ENCODE measurements around the gene REC8. TPM values are rescaled to one million over a fixed set of nuclear protein-coding genes. Genes with fewer than 3 reads are reported as not detected.

Gene REC8
- total and polyA plus RNA-seq, 2 of the 13 experiments (the other 11 are each of a cell fraction or from before 2014, with no cell fraction given) = 3.4 to 14.7 TPM

- TF ChIP-seq ATF3 (CRISPR knock-in tag; IDR thresholded peaks at IDR 0.05) = peak; percentile 93
- TF ChIP-seq, protein P1, sequence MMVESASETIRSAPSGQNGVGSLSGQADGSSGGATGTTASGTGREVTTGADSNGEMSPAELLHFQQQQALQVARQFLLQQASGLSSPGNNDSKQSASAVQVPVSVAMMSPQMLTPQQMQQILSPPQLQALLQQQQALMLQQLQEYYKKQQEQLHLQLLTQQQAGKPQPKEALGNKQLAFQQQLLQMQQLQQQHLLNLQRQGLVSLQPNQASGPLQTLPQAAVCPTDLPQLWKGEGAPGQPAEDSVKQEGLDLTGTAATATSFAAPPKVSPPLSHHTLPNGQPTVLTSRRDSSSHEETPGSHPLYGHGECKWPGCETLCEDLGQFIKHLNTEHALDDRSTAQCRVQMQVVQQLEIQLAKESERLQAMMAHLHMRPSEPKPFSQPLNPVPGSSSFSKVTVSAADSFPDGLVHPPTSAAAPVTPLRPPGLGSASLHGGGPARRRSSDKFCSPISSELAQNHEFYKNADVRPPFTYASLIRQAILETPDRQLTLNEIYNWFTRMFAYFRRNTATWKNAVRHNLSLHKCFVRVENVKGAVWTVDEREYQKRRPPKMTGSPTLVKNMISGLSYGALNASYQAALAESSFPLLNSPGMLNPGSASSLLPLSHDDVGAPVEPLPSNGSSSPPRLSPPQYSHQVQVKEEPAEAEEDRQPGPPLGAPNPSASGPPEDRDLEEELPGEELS (CRISPR knock-in tag; IDR thresholded peaks at IDR 0.05) = peak; percentile 90
- TF ChIP-seq RBM39 (IDR thresholded peaks at IDR 0.05; ENCODE audit: low read depth, low read length, poor library complexity, severe bottlenecking) = peak; percentile 93
- 0 out of 2 replicates have a peak, but pooled peaks have one; percentile 46 for TF ChIP-seq ZBTB1 (CRISPR knock-in tag; IDR thresholded peaks at IDR 0.05; ENCODE audit: borderline replicate concordance)
- TF ChIP-seq DR1 (CRISPR knock-in tag; IDR thresholded peaks at IDR 0.05) = no peak; the same call in 1 of the 2 replicates
- TF ChIP-seq, protein P2, sequence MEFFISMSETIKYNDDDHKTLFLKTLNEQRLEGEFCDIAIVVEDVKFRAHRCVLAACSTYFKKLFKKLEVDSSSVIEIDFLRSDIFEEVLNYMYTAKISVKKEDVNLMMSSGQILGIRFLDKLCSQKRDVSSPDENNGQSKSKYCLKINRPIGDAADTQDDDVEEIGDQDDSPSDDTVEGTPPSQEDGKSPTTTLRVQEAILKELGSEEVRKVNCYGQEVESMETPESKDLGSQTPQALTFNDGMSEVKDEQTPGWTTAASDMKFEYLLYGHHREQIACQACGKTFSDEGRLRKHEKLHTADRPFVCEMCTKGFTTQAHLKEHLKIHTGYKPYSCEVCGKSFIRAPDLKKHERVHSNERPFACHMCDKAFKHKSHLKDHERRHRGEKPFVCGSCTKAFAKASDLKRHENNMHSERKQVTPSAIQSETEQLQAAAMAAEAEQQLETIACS (CRISPR knock-in tag; IDR thresholded peaks at IDR 0.05) = no peak
- no peak for TF ChIP-seq PRMT3 (CRISPR knock-in tag; IDR thresholded peaks at IDR 0.05; ENCODE audit: borderline replicate concordance, low read depth)
- peak; percentile 99 for TF ChIP-seq NFKB2 (CRISPR knock-in tag; IDR thresholded peaks at IDR 0.05; ENCODE audit: borderline replicate concordance)
- peak; percentile 99 for TF ChIP-seq CBX1 (IDR thresholded peaks at IDR 0.05; ENCODE audit: low read depth)
- peak; percentile 79 for TF ChIP-seq ZNF652 (CRISPR knock-in tag; IDR thresholded peaks at IDR 0.05; ENCODE audit: borderline replicate concordance, low read depth)
- TF ChIP-seq FOXJ3 (CRISPR knock-in tag; IDR thresholded peaks at IDR 0.05; ENCODE audit: borderline replicate concordance) = peak; percentile 79
- TF ChIP-seq ZNF83 (CRISPR knock-in tag; IDR thresholded peaks at IDR 0.05; ENCODE audit: borderline replicate concordance) = peak; percentile 99
- TF ChIP-seq NONO (IDR thresholded peaks at IDR 0.05) = no peak
- TF ChIP-seq NONO (CRISPR knock-in tag; conservative IDR thresholded peaks at IDR 0.05) = peak; percentile 100
- TF ChIP-seq, protein P3, sequence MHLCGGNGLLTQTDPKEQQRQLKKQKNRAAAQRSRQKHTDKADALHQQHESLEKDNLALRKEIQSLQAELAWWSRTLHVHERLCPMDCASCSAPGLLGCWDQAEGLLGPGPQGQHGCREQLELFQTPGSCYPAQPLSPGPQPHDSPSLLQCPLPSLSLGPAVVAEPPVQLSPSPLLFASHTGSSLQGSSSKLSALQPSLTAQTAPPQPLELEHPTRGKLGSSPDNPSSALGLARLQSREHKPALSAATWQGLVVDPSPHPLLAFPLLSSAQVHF (CRISPR knock-in tag; IDR thresholded peaks at IDR 0.05) = peak; percentile 87; the same call in 1 of the 2 replicates
- peak; percentile 87; the same call in 1 of the 2 replicates for TF ChIP-seq ZBTB3 (CRISPR knock-in tag; IDR thresholded peaks at IDR 0.05; ENCODE audit: borderline replicate concordance, low read depth)
- TF ChIP-seq, protein P4, sequence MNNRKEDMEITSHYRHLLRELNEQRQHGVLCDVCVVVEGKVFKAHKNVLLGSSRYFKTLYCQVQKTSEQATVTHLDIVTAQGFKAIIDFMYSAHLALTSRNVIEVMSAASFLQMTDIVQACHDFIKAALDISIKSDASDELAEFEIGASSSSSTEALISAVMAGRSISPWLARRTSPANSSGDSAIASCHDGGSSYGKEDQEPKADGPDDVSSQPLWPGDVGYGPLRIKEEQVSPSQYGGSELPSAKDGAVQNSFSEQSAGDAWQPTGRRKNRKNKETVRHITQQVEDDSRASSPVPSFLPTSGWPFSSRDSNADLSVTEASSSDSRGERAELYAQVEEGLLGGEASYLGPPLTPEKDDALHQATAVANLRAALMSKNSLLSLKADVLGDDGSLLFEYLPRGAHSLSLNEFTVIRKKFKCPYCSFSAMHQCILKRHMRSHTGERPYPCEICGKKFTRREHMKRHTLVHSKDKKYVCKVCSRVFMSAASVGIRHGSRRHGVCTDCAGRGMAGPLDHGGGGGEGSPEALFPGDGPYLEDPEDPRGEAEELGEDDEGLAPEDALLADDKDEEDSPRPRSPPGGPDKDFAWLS (CRISPR knock-in tag; IDR thresholded peaks at IDR 0.05; ENCODE audit: borderline replicate concordance) = peak; percentile 94
These were observed 43.8 kb downstream of the REC8 start, which contains the start of gene MDP1 (continued) for GRCh38 chr14:24215495-24216344.

All from HepG2 (cell line).